GM23338 (cell line): ENCODE results near the gene GRAMD4.

Source experiments
- CREB1 ChIP-seq: fragments of 250-450 bp; sonication (Bioruptor Pico); IDR thresholded peaks from 2 replicates; pipeline ENCODE4 v1.5.0; 2020; ENCODE audit warnings: low read depth, mild to moderate bottlenecking, moderate library complexity
- CTCF ChIP-seq, 2 experiments: fragments of 200-600 bp in 1 of 2; sonication (generic) in 1 of 2; conservative IDR thresholded peaks; 2 replicates each; pipeline versions ENCODE4 v1.5.1 to v1.6.1; 2016 to 2017; ENCODE audit warnings: antibody characterized with exemption in 2 of 2, low read depth in 2 of 2, mild to moderate bottlenecking in 2 of 2, moderate library complexity in 1 of 2
- ETS1 ChIP-seq: IDR thresholded peaks from 2 replicates; pipeline ENCODE4 v1.6.1; 2016; ENCODE audit warnings: antibody characterized with exemption
- EZH2 ChIP-seq: fragments of 200-600 bp; sonication (generic); IDR thresholded peaks from one replicate; pipeline ENCODE4 v1.8.0; 2017; ENCODE audit warnings: antibody characterized with exemption, mild to moderate bottlenecking, low read depth; ENCODE audit not compliant: unreplicated experiment
- EZH2phosphoT487 ChIP-seq: fragments of 200-600 bp; sonication (generic); IDR thresholded peaks from one replicate; pipeline ENCODE4 v1.8.1; 2018; ENCODE audit warnings: antibody characterized with exemption; ENCODE audit not compliant: unreplicated experiment
- JUNB ChIP-seq: IDR thresholded peaks from one replicate; pipeline ENCODE4 v1.6.1; 2016; ENCODE audit warnings: antibody characterized with exemption; ENCODE audit not compliant: unreplicated experiment
- NANOG ChIP-seq: IDR thresholded peaks from 2 replicates; pipeline ENCODE4 v1.6.1; 2016; ENCODE audit warnings: antibody characterized with exemption, borderline replicate concordance
- POLR2AphosphoS5 ChIP-seq: IDR thresholded peaks from 2 replicates; pipeline ENCODE4 v1.6.1; 2016; ENCODE audit warnings: antibody characterized with exemption, low read depth
- REST ChIP-seq: IDR thresholded peaks from one replicate; pipeline ENCODE4 v1.6.1; 2018; ENCODE audit warnings: antibody characterized with exemption; ENCODE audit not compliant: unreplicated experiment
- STAT1 ChIP-seq: IDR thresholded peaks from one replicate; pipeline ENCODE4 v1.6.1; 2016; ENCODE audit warnings: antibody characterized with exemption; ENCODE audit not compliant: unreplicated experiment
- ZNF114 ChIP-seq: fragments of 250-450 bp; sonication (Bioruptor Pico); IDR thresholded peaks from 2 replicates; pipeline ENCODE4 v1.5.0; 2020; ENCODE audit warnings: mild to moderate bottlenecking, moderate library complexity
- ZNF331 ChIP-seq: fragments of 250-450 bp; sonication (Bioruptor Pico); IDR thresholded peaks from 2 replicates; pipeline ENCODE4 v1.5.0; 2020; ENCODE audit warnings: low read depth, mild to moderate bottlenecking, moderate library complexity
- ZNF462 ChIP-seq: fragments of 250-450 bp; sonication (Bioruptor Pico); IDR thresholded peaks from 2 replicates; pipeline ENCODE4 v1.5.0; 2020; ENCODE audit warnings: mild to moderate bottlenecking, moderate library complexity

GRCh38 chr22:46574438-46574992, 45.7 kb upstream of the GRAMD4 start:
- TF ChIP-seq CTCF (conservative IDR thresholded peaks at IDR 0.05; ENCODE audit: low read depth in 2 of 2), result no peak
- TF ChIP-seq POLR2AphosphoS5, result no peak
- TF ChIP-seq REST, result no peak
- no peak for TF ChIP-seq CREB1 (CRISPR knock-in tag)
- no peak for TF ChIP-seq EZH2
- TF ChIP-seq EZH2phosphoT487, result no peak
- TF ChIP-seq STAT1, result no peak
- TF ChIP-seq JUNB, result no peak
- no peak for TF ChIP-seq ZNF462 (CRISPR knock-in tag)
- TF ChIP-seq ETS1, result no peak
- no peak for TF ChIP-seq NANOG
- TF ChIP-seq ZNF114 (CRISPR knock-in tag), result no peak
- no peak for TF ChIP-seq ZNF331 (CRISPR knock-in tag)
